Muscle layer of duodenum (tissue), 2 donors: ENCODE measurements around the gene MMAB.
A peak's percentile ranks its signal among the peaks of the same experiment; 100 is the strongest.

Experiments
- H3K27ac ChIP-seq: one replicate; pipeline ENCODE4 v1.7.0; 2013; ENCODE audit warnings: mild to moderate bottlenecking, low read length
- H3K27me3 ChIP-seq: one replicate; pipeline ENCODE4 v1.7.0; 2013; ENCODE audit warnings: low read depth, mild to moderate bottlenecking, control low read depth, low read length
- H3K36me3 ChIP-seq, 2 donors: one replicate each; pipeline ENCODE4 v1.7.0; 2013; ENCODE audit warnings: low read length in 2 of 2, control low read depth in 1 of 2, mild to moderate bottlenecking in 1 of 2; ENCODE audit not compliant: insufficient read depth in 2 of 2, control insufficient read depth in 1 of 2
- H3K4me1 ChIP-seq, 2 donors: one replicate each; pipeline ENCODE4 v1.7.0; 2013; ENCODE audit warnings: low read length in 2 of 2, mild to moderate bottlenecking in 2 of 2, control low read depth in 1 of 2, moderate library complexity in 1 of 2; ENCODE audit not compliant: insufficient read depth in 2 of 2, control insufficient read depth in 1 of 2
- H3K4me3 ChIP-seq, 2 donors: one replicate each; pipeline ENCODE4 v1.7.0; 2013; ENCODE audit warnings: low read length in 2 of 2, low read depth in 1 of 2, mild to moderate bottlenecking in 1 of 2
- H3K9me3 ChIP-seq, 2 donors: one replicate each; pipeline ENCODE4 v1.7.0; 2013; ENCODE audit warnings: low read length in 2 of 2, control low read depth in 1 of 2, mild to moderate bottlenecking in 1 of 2; ENCODE audit not compliant: control insufficient read depth in 1 of 2
- donor health status: healthy.

The MMAB gene

GRCh38 chr12:109523071-109523470 lies 50.2 kb downstream of the MMAB start:
- Histone ChIP-seq H3K4me3 (no peak overlapping the region), H3K27ac (no peak overlapping the region), H3K36me3 (peaks cover 57 to 77% of the 10 kb centered on the region in 2 donors)

GRCh38 chr12:109521831-109522230 lies 51.5 kb downstream of the MMAB start:
- no peaks in the 10 kb centered on the region for H3K27me3 ChIP-seq
- H3K9me3 ChIP-seq: no peaks in the 10 kb centered on the region
- peaks cover 0 to 14% of the 10 kb centered on the region in 2 donors for H3K4me1 ChIP-seq
- no peak overlapping the region for H3K4me3 ChIP-seq
- H3K27ac ChIP-seq: no peak overlapping the region
- H3K36me3 ChIP-seq: peaks cover 57 to 77% of the 10 kb centered on the region in 2 donors

More at GRCh38 chr12:109523071-109523470, 50.2 kb downstream of the MMAB start:
- no peaks in the 10 kb centered on the region for H3K27me3 ChIP-seq
- no peaks in the 10 kb centered on the region for H3K9me3 ChIP-seq
- peaks cover 0 to 14% of the 10 kb centered on the region in 2 donors for H3K4me1 ChIP-seq

GRCh38 chr12:109519787-109520186 lies 53.5 kb downstream of the MMAB start:
- Histone ChIP-seq H3K4me1 (peaks cover 0 to 14% of the 10 kb centered on the region in 2 donors), H3K27ac (peak overlapping the region; percentile 78), H3K27me3 (no peaks in the 10 kb centered on the region), H3K9me3 (no peaks in the 10 kb centered on the region), H3K4me3 (no peak overlapping the region), H3K36me3 (peaks cover 60 to 69% of the 10 kb centered on the region in 2 donors)

GRCh38 chr12:109518820-109519665 lies 54.3 kb downstream of the MMAB start:
- Histone ChIP-seq H3K4me3 (no peak overlapping the region), H3K27ac (peak overlapping the region; percentile 78), H3K9me3 (no peaks in the 10 kb centered on the region), H3K4me1 (peaks cover 0 to 14% of the 10 kb centered on the region in 2 donors), H3K36me3 (peaks cover 61 to 67% of the 10 kb centered on the region in 2 donors), H3K27me3 (no peaks in the 10 kb centered on the region)

GRCh38 chr12:109517619-109518018 lies 55.7 kb downstream of the MMAB start:
- no peak overlapping the region for H3K4me3 ChIP-seq
- peaks cover 0 to 9% of the 10 kb centered on the region in 2 donors for H3K4me1 ChIP-seq
- H3K27ac ChIP-seq: peak overlapping the region; percentile 54
- H3K9me3 ChIP-seq: no peaks in the 10 kb centered on the region
- peaks cover 52 to 74% of the 10 kb centered on the region in 2 donors for H3K36me3 ChIP-seq
- no peaks in the 10 kb centered on the region for H3K27me3 ChIP-seq

GRCh38 chr12:109513977-109514376 lies 59.3 kb downstream of the MMAB start:
- H3K27ac ChIP-seq: no peak overlapping the region
- H3K4me1 ChIP-seq: peaks cover 0 to 25% of the 10 kb centered on the region in 2 donors
- H3K36me3 ChIP-seq: peaks cover 51 to 73% of the 10 kb centered on the region in 2 donors
- H3K27me3 ChIP-seq: no peaks in the 10 kb centered on the region
- no peaks in the 10 kb centered on the region for H3K9me3 ChIP-seq
- H3K4me3 ChIP-seq: no peak overlapping the region

- Histone ChIP-seq H3K4me3 (no peak overlapping the region), H3K27ac (no peak overlapping the region), H3K4me1 (peaks cover 0 to 21% of the 10 kb centered on the region in 2 donors), H3K9me3 (no peaks in the 10 kb centered on the region), H3K27me3 (no peaks in the 10 kb centered on the region), H3K36me3 (peaks cover 54 to 78% of the 10 kb centered on the region in 2 donors)
Measured at GRCh38 chr12:109513051-109513450, 60.3 kb downstream of the MMAB start.

- Histone ChIP-seq H3K27ac (no peak overlapping the region), H3K4me3 (no peak overlapping the region), H3K4me1 (peaks cover 0 to 21% of the 10 kb centered on the region in 2 donors), H3K9me3 (no peaks in the 10 kb centered on the region), H3K27me3 (no peaks in the 10 kb centered on the region), H3K36me3 (peaks cover 54 to 78% of the 10 kb centered on the region in 2 donors)
Measured at GRCh38 chr12:109512608-109513007, 60.7 kb downstream of the MMAB start.

GRCh38 chr12:109510196-109510595 lies 63.1 kb downstream of the MMAB start:
- Histone ChIP-seq H3K4me3 (no peak overlapping the region), H3K36me3 (peaks cover 63 to 87% of the 10 kb centered on the region in 2 donors), H3K27me3 (no peaks in the 10 kb centered on the region), H3K27ac (no peak overlapping the region), H3K4me1 (peaks cover 0 to 21% of the 10 kb centered on the region in 2 donors), H3K9me3 (no peaks in the 10 kb centered on the region)

- H3K36me3 ChIP-seq: peaks cover 82 to 96% of the 10 kb centered on the region in 2 donors
- no peak overlapping the region for H3K27ac ChIP-seq
- no peaks in the 10 kb centered on the region for H3K4me1 ChIP-seq
- H3K27me3 ChIP-seq: no peaks in the 10 kb centered on the region
- H3K4me3 ChIP-seq: no peak overlapping the region
- H3K9me3 ChIP-seq: no peaks in the 10 kb centered on the region
Measured at GRCh38 chr12:109504068-109504467, 69.2 kb downstream of the MMAB start.
